GM15510 (cell line): Measurements from ENCODE around the gene CLPTM1.

ENCODE experiments used
- POLR2A ChIP-seq: IDR thresholded peaks from 3 replicates; pipeline ENCODE4 v1.6.1; 2011; ENCODE audit warnings: borderline replicate concordance; ENCODE audit not compliant: insufficient read length; ENCODE audit errors: extremely low read depth

CLPTM1 gene

DNA sequence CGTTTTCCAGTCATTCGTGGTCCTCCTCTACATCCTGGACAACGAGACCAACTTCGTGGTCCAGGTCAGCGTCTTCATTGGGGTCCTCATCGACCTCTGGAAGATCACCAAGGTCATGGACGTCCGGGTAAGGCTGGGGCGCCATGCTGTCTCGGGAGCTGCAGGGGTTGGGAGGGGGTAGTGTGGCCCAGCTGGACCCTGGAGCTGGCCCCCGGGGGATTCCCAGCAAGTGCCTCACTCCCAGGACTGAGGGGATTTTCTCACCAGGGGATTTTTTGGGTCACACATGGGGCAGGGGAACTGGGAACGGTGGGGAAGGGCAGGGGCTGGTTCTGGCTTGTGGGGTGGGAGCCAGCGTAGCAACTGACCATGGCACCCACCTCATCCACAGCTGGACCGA, 35.3 kb downstream of the CLPTM1 start:
- no peak for TF ChIP-seq POLR2A

DNA sequence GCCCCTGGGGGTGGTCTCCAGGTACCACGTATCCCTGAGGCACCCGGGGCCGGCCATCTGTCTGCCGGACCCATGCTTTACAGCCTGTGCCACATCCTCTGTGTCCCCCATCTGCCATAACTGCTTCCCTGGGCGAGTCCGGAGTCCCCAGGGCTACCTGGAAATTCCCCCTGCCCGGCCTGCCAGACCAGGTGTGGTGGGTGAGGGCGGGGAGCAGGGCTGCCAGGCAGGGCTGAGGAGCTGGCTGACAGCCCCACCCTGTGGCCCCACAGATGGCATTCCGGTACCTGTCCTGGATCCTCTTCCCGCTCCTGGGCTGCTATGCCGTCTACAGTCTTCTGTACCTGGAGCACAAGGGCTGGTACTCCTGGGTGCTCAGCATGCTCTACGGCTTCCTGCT, 35.8 kb downstream of the CLPTM1 start:
- no peak for TF ChIP-seq POLR2A

DNA sequence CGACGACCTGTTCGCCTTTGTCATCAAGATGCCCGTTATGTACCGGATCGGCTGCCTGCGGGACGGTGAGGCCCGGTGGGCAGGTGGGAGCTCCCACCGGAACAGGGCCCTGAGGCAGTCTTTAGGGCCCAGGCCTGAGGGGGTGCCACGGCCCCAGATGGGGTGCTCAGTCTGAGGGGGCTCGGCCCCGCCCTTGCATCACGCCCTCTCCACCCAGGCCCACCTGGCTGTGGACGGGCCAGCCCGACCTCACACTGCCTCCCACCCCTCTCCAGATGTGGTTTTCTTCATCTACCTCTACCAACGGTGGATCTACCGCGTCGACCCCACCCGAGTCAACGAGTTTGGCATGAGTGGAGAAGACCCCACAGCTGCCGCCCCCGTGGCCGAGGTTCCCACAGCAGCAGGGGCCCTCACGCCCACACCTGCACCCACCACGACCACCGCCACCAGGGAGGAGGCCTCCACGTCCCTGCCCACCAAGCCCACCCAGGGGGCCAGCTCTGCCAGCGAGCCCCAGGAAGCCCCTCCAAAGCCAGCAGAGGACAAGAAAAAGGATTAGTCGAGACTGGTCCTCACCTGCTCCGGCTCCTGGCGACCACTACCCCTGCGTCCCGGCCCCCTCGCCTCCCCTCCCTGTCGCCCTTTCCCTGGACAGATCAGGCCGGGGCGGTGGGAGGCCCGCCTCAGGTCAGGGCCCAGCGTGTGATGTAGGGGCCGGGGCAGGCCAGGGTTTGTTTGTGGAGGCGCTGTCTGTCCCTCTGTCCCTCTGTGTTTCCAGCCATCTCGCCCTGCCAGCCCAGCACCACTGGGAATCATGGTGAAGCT, 37.4 kb downstream of the CLPTM1 start:
- TF ChIP-seq POLR2A, result no peak

DNA sequence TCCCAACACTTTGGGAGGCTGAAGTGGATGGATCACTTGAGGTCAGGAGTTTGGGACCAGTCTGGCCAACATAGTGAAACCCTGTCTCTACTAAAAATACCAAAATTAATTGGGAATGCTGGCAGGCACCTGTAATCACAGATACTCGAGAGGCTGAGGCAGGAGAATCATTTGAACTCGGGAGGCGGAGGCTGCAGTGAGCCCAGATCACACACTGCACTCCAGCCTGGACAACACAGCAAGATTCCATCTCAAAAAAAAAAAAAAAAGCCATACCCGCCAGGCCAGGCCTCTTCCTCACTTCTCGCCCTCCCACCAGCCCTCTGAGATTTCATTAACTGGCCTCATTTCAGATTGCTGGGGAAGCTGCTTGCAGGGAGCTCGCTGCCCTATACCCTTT, 38.3 kb downstream of the CLPTM1 start:
- no peak for TF ChIP-seq POLR2A

DNA sequence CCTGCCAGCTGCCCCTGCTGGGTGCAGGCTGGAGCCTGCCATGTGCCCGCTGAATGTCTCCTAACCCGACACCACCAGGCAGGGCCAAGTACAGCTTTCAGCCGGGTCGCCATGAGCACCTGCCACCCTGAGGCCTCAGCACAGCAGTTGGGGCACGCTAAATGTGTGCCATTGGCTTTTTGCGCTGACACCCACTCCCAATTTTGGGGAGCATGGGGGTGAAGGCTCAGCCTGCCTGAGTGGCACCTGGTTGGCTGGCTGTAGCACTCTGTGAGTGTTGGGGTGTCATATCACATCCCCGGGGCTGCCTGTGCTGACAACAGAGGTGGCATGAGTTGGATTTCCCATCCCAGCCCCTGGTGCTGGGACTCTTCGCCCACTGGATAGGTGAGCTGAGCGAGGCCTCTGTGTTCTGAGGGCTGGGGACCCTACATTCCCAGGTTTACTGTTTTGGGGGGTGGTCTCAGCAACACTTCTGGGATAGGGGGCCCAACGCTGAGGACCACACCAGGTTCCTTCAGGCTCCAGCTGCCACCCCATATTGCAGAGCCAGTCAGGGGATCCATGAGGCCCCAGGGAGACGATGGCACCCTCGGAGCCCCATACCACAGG, 38.9 kb downstream of the CLPTM1 start:
- no peak for TF ChIP-seq POLR2A

DNA sequence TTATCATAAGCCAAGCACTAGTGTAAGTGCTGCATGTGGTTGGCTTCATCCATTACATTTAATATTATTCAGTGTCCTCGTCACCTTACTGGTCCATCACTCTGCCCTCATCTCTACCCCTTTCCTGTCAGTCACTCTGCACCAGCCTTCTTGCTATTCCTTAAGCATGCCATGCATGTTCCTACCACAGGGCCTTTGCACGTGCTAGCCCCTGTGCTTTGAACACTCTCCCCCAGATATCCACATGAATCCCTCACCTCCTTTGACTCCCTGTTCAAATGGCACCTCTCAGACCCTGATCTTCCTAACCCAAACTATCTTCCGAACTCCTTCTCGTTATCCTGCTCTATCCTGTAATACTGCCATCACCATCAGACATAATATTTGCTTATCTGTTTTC, 42.8 kb downstream of the CLPTM1 start:
- TF ChIP-seq POLR2A, result no peak

DNA sequence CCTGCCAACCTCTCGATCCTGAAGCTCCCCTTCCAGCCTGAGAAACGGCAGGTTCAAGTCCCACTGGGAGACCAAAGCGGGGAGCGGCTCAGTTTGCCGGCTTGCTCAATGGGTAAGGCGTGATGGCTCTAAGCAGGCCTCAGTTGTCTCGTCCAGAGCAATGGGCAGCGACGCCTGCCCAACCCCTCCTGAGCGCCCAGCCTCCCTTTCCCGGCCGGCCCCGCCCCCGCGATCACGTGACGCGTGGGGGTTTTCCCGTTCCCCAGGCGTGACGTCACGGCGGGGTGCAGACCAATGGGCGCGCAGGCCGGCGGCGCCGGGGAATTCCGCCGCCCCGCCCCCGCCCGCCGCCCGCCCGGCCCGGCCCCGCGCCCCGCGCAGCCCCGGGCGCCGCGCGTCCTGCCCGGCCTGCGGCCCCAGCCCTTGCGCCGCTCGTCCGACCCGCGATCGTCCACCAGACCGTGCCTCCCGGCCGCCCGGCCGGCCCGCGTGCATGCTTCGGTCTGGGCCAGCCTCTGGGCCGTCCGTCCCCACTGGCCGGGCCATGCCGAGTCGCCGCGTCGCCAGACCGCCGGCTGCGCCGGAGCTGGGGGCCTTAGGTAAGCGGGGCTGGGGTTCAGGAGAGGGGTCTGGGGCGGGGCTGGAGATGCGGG, 46.0 kb downstream of the CLPTM1 start, which contains the start of gene RELB:
TSS of gene RELB (plus strand) at position 378 of the 653 bp plus-strand sequence. CDS start at position 494, 116 bp downstream.
- peak; percentile 54 for TF ChIP-seq POLR2A

DNA sequence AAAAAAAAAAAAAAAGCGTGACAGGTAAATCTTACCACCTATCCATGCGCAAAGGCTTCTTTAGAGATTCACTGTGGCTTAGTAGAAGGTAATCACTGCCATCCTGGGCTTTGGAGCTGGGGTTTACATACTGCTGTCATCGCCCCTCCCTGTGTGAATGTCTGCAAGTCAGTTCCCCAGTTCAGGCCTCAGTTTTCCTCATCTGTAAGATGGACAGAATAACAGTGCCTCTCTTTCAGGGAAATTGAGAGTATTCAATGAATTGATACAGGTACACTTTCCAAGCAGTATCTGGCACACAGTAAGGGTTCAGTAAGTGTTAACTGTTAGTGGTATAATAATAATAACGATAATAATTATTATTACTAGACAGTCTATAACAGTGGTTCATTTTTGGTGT, 48.3 kb downstream of the CLPTM1 start:
- TF ChIP-seq POLR2A, result no peak

DNA sequence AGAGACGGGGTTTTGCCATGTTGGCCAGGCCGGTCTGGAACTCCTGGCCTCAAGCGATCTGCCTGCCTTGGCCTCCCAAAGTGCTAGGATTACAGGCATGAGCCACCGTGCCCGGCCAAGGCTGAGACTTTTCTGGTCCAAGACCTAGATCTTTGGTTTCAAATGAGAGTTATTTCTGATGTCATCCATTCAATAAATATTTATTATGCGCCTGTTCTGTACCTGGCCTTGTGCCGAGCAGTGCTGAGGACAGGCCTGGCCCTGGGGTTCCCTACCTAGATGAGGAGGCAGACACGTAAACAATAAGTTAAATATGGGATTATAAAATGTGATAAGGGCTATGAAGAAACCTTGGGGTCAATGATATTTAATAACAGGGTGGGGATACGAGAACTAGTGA, 50.6 kb downstream of the CLPTM1 start:
- TF ChIP-seq POLR2A, result no peak

DNA sequence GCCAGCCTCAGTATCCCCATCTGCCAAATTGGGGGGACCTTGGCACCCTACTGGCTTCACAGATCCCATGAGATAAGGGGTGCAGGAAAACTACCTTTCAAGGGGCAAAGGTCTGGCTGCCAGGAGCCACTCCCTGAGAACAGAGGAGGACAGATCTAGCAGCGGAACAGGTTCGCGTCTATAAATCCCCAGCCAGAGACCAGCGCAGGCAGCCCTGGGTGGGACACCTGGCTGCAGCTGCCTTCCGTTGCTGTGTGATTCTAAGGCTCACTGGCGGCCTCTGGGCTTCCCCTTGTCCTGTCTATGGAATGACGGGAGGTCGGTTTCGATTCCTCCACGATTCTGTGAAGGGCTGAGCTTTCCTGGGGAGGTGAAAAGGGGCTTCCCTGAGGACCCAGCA, 53.4 kb downstream of the CLPTM1 start:
- TF ChIP-seq POLR2A, result no peak

DNA sequence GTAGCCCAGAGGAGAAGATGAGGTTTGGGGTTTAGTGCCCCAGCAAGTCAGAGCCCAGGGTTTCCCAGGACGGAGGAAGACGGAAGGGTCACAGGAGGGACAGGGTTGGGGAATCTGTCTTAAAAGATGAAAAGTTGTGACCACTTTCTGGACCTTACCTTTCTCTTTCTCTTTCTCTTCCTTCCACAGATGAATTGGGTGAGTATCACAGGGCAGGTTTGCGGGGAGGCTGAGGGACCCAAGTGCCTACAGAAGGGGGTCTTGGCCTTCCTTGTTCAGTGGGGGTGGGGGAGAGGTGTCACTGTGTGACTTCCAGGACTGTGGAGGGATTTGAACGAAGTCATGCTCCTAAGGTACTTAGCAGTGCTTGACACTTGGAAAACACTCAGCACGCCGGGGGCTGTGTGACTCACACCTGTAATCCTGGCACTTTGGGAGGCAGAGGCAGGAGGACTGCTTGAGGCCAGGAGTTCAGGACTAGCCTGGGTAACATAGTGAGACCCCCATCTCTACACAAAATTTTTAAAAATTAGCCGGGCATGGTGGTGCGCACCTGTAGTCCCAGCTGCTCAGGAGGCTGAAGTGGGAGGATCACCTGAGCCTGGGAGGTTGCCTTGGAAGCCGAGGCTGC, 54.6 kb downstream of the CLPTM1 start:
- TF ChIP-seq POLR2A, result no peak

DNA sequence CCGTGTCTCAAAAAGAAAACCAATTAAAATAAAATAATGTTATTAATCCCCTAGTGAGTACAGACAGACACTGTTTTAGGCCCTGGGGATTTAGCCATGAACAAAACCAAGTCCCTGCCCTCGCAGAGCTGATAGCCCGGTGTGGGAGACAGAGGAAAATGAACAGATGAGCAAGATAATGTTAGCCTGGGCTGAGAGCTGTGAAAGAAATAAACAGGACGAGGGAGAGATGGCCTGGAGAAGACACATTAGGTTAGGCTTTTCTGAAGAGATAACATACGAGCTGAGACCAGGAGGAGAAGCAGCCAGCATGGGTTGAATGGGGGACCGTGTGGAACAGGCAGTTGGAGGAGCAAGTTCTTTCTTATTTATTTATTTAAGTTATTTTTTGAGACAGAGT, 55.1 kb downstream of the CLPTM1 start:
- no peak for TF ChIP-seq POLR2A

DNA sequence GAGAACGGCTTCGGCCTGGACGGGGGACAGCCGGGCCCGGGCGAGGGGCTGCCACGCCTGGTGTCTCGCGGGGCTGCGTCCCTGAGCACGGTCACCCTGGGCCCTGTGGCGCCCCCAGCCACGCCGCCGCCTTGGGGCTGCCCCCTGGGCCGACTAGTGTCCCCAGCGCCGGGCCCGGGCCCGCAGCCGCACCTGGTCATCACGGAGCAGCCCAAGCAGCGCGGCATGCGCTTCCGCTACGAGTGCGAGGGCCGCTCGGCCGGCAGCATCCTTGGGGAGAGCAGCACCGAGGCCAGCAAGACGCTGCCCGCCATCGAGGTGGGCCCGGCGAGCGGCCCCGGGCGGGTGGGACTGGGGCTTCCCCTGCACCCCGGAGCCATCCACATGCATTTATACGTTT, 56.8 kb downstream of the CLPTM1 start:
- TF ChIP-seq POLR2A, result no peak

DNA sequence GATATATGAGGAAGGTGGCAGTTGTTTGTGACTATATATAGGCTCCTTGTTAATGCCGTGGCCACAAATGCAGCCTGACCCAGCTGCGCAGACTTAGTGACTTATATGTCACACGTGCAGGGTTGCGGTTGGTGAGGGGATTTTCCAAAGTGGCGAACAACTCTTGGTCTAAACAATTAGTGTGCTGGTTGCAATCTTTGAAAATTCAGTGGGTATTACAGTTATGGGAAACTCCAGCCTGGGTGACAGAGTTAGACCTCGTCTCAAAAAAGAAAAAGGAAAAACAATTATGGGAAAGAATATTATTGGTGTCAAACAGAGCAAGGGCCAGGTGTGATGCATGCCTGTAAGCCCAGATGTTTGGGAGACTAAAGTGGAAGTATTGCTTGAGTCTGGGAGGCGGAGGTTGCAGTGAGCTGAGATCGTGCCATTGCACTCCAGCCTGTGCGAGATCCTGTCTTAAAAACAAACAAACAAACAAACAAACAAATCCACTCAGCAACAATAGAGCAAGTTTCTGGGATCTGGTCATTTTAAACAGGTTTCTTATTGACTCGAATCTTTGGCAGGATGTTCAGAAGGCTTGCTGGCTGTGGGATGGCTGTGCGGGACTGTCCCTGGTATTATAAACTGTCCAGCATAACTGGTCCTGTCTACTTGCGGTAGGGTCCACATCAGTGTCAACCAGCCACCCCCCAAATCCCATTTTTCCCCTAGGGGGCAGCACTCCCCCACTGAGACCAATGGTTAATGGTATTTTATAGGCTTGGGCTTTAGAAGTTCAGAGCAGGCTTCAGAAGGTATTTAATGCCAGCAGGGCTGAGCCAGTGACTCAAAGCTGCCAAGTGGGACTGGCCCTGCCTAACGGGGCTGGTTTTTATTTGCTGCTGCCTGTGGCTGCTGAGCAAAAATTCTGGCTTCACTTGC, 61.5 kb downstream of the CLPTM1 start:
- peak; percentile 19 for TF ChIP-seq POLR2A
